Measurements from ENCODE around the gene SLC22A1. TPM values are rescaled to one million over a fixed set of nuclear protein-coding genes. Genes with fewer than 3 reads are reported as not detected.
"Not testable (repeated sequence)": the region's sequence is repeated elsewhere in the genome, so short reads cannot be mapped to it uniquely, and the experiment has no call there.

The SLC22A1 gene
- 0.13 TPM in 1 of 2 replicates, not detected in the other for total RNA-seq

GRCh38 chr6:160121558-160121957, at the start of gene SLC22A1:
Gene SLC22A1, plus strand, starts transcription at chr6:160121815. Its CDS starts 121 bp downstream, at chr6:160121936.
- DNase-seq (ENCODE audit: low read depth in 2 of 2) = no peak

GRCh38 chr6:160073272-160073671, 48.3 kb upstream of the SLC22A1 start:
- DNase-seq (ENCODE audit: low read depth in 2 of 2) = no peak

GRCh38 chr6:160076009-160076408, 45.6 kb upstream of the SLC22A1 start:
- DNase-seq (ENCODE audit: low read depth in 2 of 2) = no peak

GRCh38 chr6:160077024-160077423, 44.6 kb upstream of the SLC22A1 start:
- no peak for DNase-seq (ENCODE audit: low read depth in 2 of 2)

- DNase-seq (ENCODE audit: low read depth in 2 of 2) = no peak
These were observed 44.1 kb upstream of the SLC22A1 start for GRCh38 chr6:160077526-160077925.

GRCh38 chr6:160078883-160079685, 42.5 kb upstream of the SLC22A1 start:
- no peak for DNase-seq (ENCODE audit: low read depth in 2 of 2)

GRCh38 chr6:160079686-160080043, 42.0 kb upstream of the SLC22A1 start:
- DNase-seq (ENCODE audit: low read depth in 2 of 2) = no peak

- DNase-seq (ENCODE audit: low read depth in 2 of 2) = no peak
These were observed 41.5 kb upstream of the SLC22A1 start for GRCh38 chr6:160080097-160080496.

GRCh38 chr6:160081398-160081797, 40.2 kb upstream of the SLC22A1 start:
- DNase-seq (ENCODE audit: low read depth in 2 of 2) = no peak

GRCh38 chr6:160082627-160083026, 39.0 kb upstream of the SLC22A1 start:
- no peak for DNase-seq (ENCODE audit: low read depth in 2 of 2)

- no peak for DNase-seq (ENCODE audit: low read depth in 2 of 2)
These were observed 37.3 kb upstream of the SLC22A1 start for GRCh38 chr6:160084198-160084776.

- DNase-seq (ENCODE audit: low read depth in 2 of 2) = no peak
These were observed 36.4 kb upstream of the SLC22A1 start for GRCh38 chr6:160085226-160085625.

GRCh38 chr6:160085713-160086505, 35.7 kb upstream of the SLC22A1 start:
- DNase-seq (ENCODE audit: low read depth in 2 of 2) = no peak

GRCh38 chr6:160086754-160087153, 34.9 kb upstream of the SLC22A1 start:
- no peak for DNase-seq (ENCODE audit: low read depth in 2 of 2)

- DNase-seq (ENCODE audit: low read depth in 2 of 2) = peak in 1 of 2 donors; percentile 46
These were observed 33.4 kb upstream of the SLC22A1 start for GRCh38 chr6:160088069-160088783.

- DNase-seq (ENCODE audit: low read depth in 2 of 2) = no peak
These were observed 32.7 kb upstream of the SLC22A1 start for GRCh38 chr6:160088784-160089533.

- no peak for DNase-seq (ENCODE audit: low read depth in 2 of 2)
These were observed 32.1 kb upstream of the SLC22A1 start for GRCh38 chr6:160089534-160089897.

GRCh38 chr6:160090442-160091239, 31.0 kb upstream of the SLC22A1 start:
- not testable (repeated sequence) for DNase-seq (ENCODE audit: low read depth in 2 of 2)

- DNase-seq (ENCODE audit: low read depth in 2 of 2) = not testable (repeated sequence)
These were observed 29.4 kb upstream of the SLC22A1 start for GRCh38 chr6:160092176-160092575.

- no peak for DNase-seq (ENCODE audit: low read depth in 2 of 2)
These were observed 29.0 kb upstream of the SLC22A1 start for GRCh38 chr6:160092602-160093001.
